Neural cell (in vitro differentiated cells): Measurements from ENCODE around the gene SLC2A6. TPM values are rescaled to one million over a fixed set of nuclear protein-coding genes. Genes with fewer than 3 reads are reported as not detected.
"Not testable (repeated sequence)": the region's sequence is repeated elsewhere in the genome, so short reads cannot be mapped to it uniquely, and the experiment has no call there.

Experiments used
- H2AFZ ChIP-seq: fragments of 200-600, 300-800 bp; sonication (generic), shearing (Covaris generic); 2 replicates; pipeline ENCODE4 v1.6.0; 2014; ENCODE audit warnings: low read depth, mild to moderate bottlenecking, antibody characterized with exemption, low read length, moderate library complexity
- H3F3A ChIP-seq: fragments of 200-600 bp; shearing (Covaris generic); 2 replicates; pipeline ENCODE4 v1.6.1; 2016; ENCODE audit warnings: mild to moderate bottlenecking, moderate library complexity, mixed read lengths, antibody characterized with exemption, low read length; ENCODE audit not compliant: insufficient read depth, poor library complexity, severe bottlenecking
- H3K27ac ChIP-seq: fragments of 200-600, 300-800 bp; sonication (generic), shearing (Covaris generic); 2 replicates; pipeline ENCODE4 v1.5.1; 2014; ENCODE audit warnings: mild to moderate bottlenecking, low read length, moderate library complexity
- H3K27me3 ChIP-seq: fragments of 300-800, 200-600 bp; sonication (generic), shearing (Covaris generic); 2 replicates; pipeline ENCODE4 v1.6.0; 2014; ENCODE audit warnings: mild to moderate bottlenecking, low read depth, low read length, moderate library complexity; ENCODE audit not compliant: insufficient read depth
- H3K36me3 ChIP-seq: fragments of 300-800, 200-600 bp; sonication (generic), shearing (Covaris generic); 2 replicates; pipeline ENCODE4 v1.5.1; 2014; ENCODE audit warnings: mild to moderate bottlenecking, antibody characterized with exemption, low read length, moderate library complexity; ENCODE audit not compliant: insufficient read depth
- H3K4me2 ChIP-seq: fragments of 300-800, 200-600 bp; sonication (generic), shearing (Covaris generic); 2 replicates; pipeline ENCODE4 v1.6.0; 2014; ENCODE audit warnings: mild to moderate bottlenecking, low read length
- H3K4me3 ChIP-seq: fragments of 300-800, 200-600 bp; sonication (generic), shearing (Covaris generic); 2 replicates; pipeline ENCODE4 v1.5.1; 2014; ENCODE audit warnings: mild to moderate bottlenecking, low read length, moderate library complexity
- H3K79me2 ChIP-seq: fragments of 200-600 bp; shearing (Covaris generic); replicated peaks from 2 replicates; pipeline ENCODE4 v1.6.0; 2014; ENCODE audit warnings: mild to moderate bottlenecking, low read length, moderate library complexity; ENCODE audit not compliant: insufficient read depth
- H3K9ac ChIP-seq: fragments of 300-800, 200-600 bp; sonication (generic), shearing (Covaris generic); 2 replicates; pipeline ENCODE4 v1.6.1; 2016; ENCODE audit warnings: mild to moderate bottlenecking, low read length, mixed read lengths
- H3K9me2 ChIP-seq: fragments of 200-600 bp; shearing (Covaris generic); 2 replicates; pipeline ENCODE4 v1.6.1; 2016; ENCODE audit warnings: mild to moderate bottlenecking, low read length, mixed read lengths; ENCODE audit not compliant: insufficient read depth
- H3K9me3 ChIP-seq: fragments of 200-600, 300-800 bp; sonication (generic), shearing (Covaris generic); 2 replicates; pipeline ENCODE4 v1.6.1; 2016; ENCODE audit warnings: mild to moderate bottlenecking, mixed run types, low read length, moderate library complexity, mixed read lengths
- H4K20me1 ChIP-seq: fragments of 200-600 bp; shearing (Covaris generic); 2 replicates; pipeline ENCODE4 v1.6.1; 2016; ENCODE audit warnings: mild to moderate bottlenecking, mixed run types; ENCODE audit not compliant: insufficient read depth
- CTCF ChIP-seq: fragments of 450-650 bp; IDR thresholded peaks from 2 replicates; pipeline ENCODE4 v1.5.1; 2014; ENCODE audit warnings: antibody characterized with exemption, mild to moderate bottlenecking, moderate library complexity; ENCODE audit not compliant: poor library complexity, severe bottlenecking
- EP300 ChIP-seq: fragments of 450-650 bp; conservative IDR thresholded peaks from 2 replicates; pipeline ENCODE4 v1.6.1; 2014; ENCODE audit warnings: antibody characterized with exemption, mild to moderate bottlenecking, moderate library complexity; ENCODE audit not compliant: poor library complexity, severe bottlenecking
- EZH2 ChIP-seq: fragments of 200-600, 300-800 bp; shearing (Covaris generic), sonication (generic); IDR thresholded peaks from 2 replicates; pipeline ENCODE4 v1.6.1; 2014; ENCODE audit warnings: antibody characterized with exemption, low read length, borderline replicate concordance, mild to moderate bottlenecking; ENCODE audit not compliant: insufficient read depth, poor library complexity, severe bottlenecking
- MXI1 ChIP-seq: fragments of 450-650 bp; conservative IDR thresholded peaks from 2 replicates; pipeline ENCODE4 v1.6.1; 2014; ENCODE audit warnings: antibody characterized with exemption, mild to moderate bottlenecking; ENCODE audit not compliant: poor library complexity, severe bottlenecking
- POLR2AphosphoS5 ChIP-seq: IDR thresholded peaks from 2 replicates; pipeline ENCODE4 v1.6.1; 2012
- RAD21 ChIP-seq: fragments of 450-650 bp; conservative IDR thresholded peaks from 2 replicates; pipeline ENCODE4 v1.6.1; 2014; ENCODE audit warnings: antibody characterized with exemption, mild to moderate bottlenecking, moderate library complexity
- REST ChIP-seq: IDR thresholded peaks from 2 replicates; pipeline ENCODE4 v1.6.1; 2012; ENCODE audit warnings: borderline replicate concordance
- SMC3 ChIP-seq: fragments of 450-650 bp; conservative IDR thresholded peaks from 2 replicates; pipeline ENCODE4 v1.6.1; 2014; ENCODE audit warnings: antibody characterized with exemption, mild to moderate bottlenecking, moderate library complexity; ENCODE audit not compliant: poor library complexity
- TAF1 ChIP-seq: IDR thresholded peaks from 2 replicates; pipeline ENCODE4 v1.6.1; 2012; ENCODE audit warnings: low read depth
- polyA plus RNA-seq: library from polyadenylated mRNA; depleted of rRNA; stranded (reverse); fragments of >200 nt; gene quantifications from 2 replicates; pipeline ENCODE4 v1.2.3, GENCODE V29; 2014

The SLC2A6 gene
- polyA plus RNA-seq, 1 donor from 2014 or later = 11.5 TPM

- Histone ChIP-seq H3K27me3 (no peaks in the 10 kb centered on the region), H3F3A (no peaks in the 10 kb centered on the region), H3K27ac (no peak overlapping the region), H3K9me3 (no peaks in the 10 kb centered on the region), H3K9me2 (no peaks in the 10 kb centered on the region), H3K79me2 (no peaks in the 10 kb centered on the region), H2AFZ (no peak overlapping the region), H3K4me2 (no peak overlapping the region), H3K36me3 (no peaks in the 10 kb centered on the region), H3K4me3 (no peak overlapping the region), H3K9ac (no peak overlapping the region), H4K20me1 (no peaks in the 10 kb centered on the region)
- TF ChIP-seq EZH2 (no peak), SMC3 (no peak), POLR2AphosphoS5 (no peak), RAD21 (no peak)
Measured at GRCh38 chr9:133454325-133454724, 24.6 kb downstream of the SLC2A6 start.

- H3K36me3 ChIP-seq = no peaks in the 10 kb centered on the region
- H3K27ac ChIP-seq = no peak overlapping the region
- no peak overlapping the region for H3K9ac ChIP-seq
- H3K9me2 ChIP-seq = no peaks in the 10 kb centered on the region
- no peaks in the 10 kb centered on the region for H3K27me3 ChIP-seq
- H3K4me3 ChIP-seq = no peak overlapping the region
- no peaks in the 10 kb centered on the region for H4K20me1 ChIP-seq
- no peak overlapping the region for H3K4me2 ChIP-seq
- H3K9me3 ChIP-seq = no peaks in the 10 kb centered on the region
- H2AFZ ChIP-seq = no peak overlapping the region
- no peak for TF ChIP-seq REST
- H3K79me2 ChIP-seq = no peaks in the 10 kb centered on the region
- H3F3A ChIP-seq = no peaks in the 10 kb centered on the region
Measured at GRCh38 chr9:133453651-133454050, 25.2 kb downstream of the SLC2A6 start.

- Histone ChIP-seq H3K79me2 (no peaks in the 10 kb centered on the region), H3K27me3 (no peaks in the 10 kb centered on the region), H3K27ac (no peak overlapping the region), H3K9me2 (no peaks in the 10 kb centered on the region), H3K4me2 (no peak overlapping the region), H3K9ac (no peak overlapping the region), H3K9me3 (no peaks in the 10 kb centered on the region), H4K20me1 (no peaks in the 10 kb centered on the region), H3K36me3 (no peaks in the 10 kb centered on the region), H3K4me3 (no peak overlapping the region), H2AFZ (no peak overlapping the region), H3F3A (no peaks in the 10 kb centered on the region)
- no peak for TF ChIP-seq POLR2AphosphoS5
- TF ChIP-seq EP300 = no peak
- no peak for TF ChIP-seq TAF1
- no peak for TF ChIP-seq RAD21
- no peak for TF ChIP-seq SMC3
- no peak for TF ChIP-seq MXI1
- no peak for TF ChIP-seq REST
- TF ChIP-seq CTCF = no peak
- no peak for TF ChIP-seq EZH2
Measured at GRCh38 chr9:133452562-133452961, 26.3 kb downstream of the SLC2A6 start.

- H3K27me3 ChIP-seq, H3K9me2 ChIP-seq, H4K20me1 ChIP-seq, H3K4me3 ChIP-seq, H3K79me2 ChIP-seq, H2AFZ ChIP-seq, H3K4me2 ChIP-seq, H3K36me3 ChIP-seq, H3K9me3 ChIP-seq, H3K9ac ChIP-seq, H3K27ac ChIP-seq, H3F3A ChIP-seq: not testable (repeated sequence)
Measured at GRCh38 chr9:133451865-133452264, 27.0 kb downstream of the SLC2A6 start.
